ENCODE measurements around the gene HDAC11.

The HDAC11 gene

GRCh38 chr3:13550423-13550690 is 70.3 kb downstream of the HDAC11 start:
- peak overlapping the region; percentile 70; the same call in 1 of the 2 replicates for H3K27ac ChIP-seq
- TF ChIP-seq CTCF (conservative IDR thresholded peaks at IDR 0.05), result no peak

- no peak for TF ChIP-seq CTCF (conservative IDR thresholded peaks at IDR 0.05)
- H3K27ac ChIP-seq, result peak overlapping the region; percentile 70; the same call in 1 of the 2 replicates
Measured at GRCh38 chr3:13550791-13551360, 70.8 kb downstream of the HDAC11 start.

- peak overlapping the region; percentile 19; the same call in 1 of the 2 replicates for H3K27ac ChIP-seq
- no peak for TF ChIP-seq CTCF (conservative IDR thresholded peaks at IDR 0.05)
Measured at GRCh38 chr3:13552857-13553652, 72.9 kb downstream of the HDAC11 start.

GRCh38 chr3:13553686-13554085 is 73.6 kb downstream of the HDAC11 start:
- H3K27ac ChIP-seq, result no peak overlapping the region; the same call in 1 of the 2 replicates
- no peak for TF ChIP-seq CTCF (conservative IDR thresholded peaks at IDR 0.05)

GRCh38 chr3:13555753-13556152 is 75.6 kb downstream of the HDAC11 start:
- H3K27ac ChIP-seq, result no peak overlapping the region
- TF ChIP-seq CTCF (conservative IDR thresholded peaks at IDR 0.05), result no peak

Measured in VCaP (cell line).